ENCODE data around the gene MRPS35. TPM values are rescaled to one million over a fixed set of nuclear protein-coding genes. Genes with fewer than 3 reads are reported as not detected.

The MRPS35 gene
- total RNA-seq, 1 donor from 2014 or later: 50.4 TPM

DNA sequence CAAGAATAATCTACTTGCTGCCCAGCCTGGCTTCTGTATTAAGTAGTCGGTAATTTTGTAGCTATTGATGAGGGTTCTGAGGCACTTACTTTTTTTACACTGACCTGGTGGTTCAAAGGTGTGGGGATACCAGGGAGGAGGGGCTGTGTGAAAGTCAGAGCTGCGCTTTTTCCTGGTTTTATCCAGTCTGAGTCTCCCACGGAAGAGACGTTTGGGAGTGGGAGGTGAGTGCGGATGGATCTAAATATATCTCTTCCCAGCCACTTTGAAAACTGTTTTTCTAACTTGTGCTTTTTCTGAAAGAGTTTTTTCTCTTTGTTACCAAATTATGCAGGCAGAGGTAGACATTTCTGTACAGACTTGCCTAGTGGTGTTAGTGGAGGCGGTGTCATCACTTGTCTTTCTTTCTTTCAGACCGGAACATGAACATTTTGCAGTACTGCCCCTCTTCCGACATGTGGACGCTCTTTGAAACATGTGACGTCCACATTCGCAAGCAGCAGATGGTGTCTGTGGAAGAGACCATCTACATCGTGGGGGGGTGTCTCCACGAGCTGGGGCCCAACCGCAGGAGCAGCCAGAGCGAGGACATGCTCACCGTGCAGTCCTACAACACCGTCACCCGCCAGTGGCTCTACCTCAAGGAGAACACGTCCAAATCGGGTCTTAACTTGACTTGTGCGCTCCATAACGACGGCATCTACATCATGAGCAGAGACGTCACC, 86.8 kb downstream of the MRPS35 start:
- no peak for FAIRE-seq
- no peak overlapping the region for H3K27ac Mint-ChIP-seq (ENCODE audit: unreplicated experiment)
- no peak overlapping the region for H3K4me3 ChIP-seq (ENCODE audit: insufficient read depth, low read depth, low read length)

GRCh38 chr12:27800819-27801218, 90.2 kb downstream of the MRPS35 start:
- TF ChIP-seq, protein P1, sequence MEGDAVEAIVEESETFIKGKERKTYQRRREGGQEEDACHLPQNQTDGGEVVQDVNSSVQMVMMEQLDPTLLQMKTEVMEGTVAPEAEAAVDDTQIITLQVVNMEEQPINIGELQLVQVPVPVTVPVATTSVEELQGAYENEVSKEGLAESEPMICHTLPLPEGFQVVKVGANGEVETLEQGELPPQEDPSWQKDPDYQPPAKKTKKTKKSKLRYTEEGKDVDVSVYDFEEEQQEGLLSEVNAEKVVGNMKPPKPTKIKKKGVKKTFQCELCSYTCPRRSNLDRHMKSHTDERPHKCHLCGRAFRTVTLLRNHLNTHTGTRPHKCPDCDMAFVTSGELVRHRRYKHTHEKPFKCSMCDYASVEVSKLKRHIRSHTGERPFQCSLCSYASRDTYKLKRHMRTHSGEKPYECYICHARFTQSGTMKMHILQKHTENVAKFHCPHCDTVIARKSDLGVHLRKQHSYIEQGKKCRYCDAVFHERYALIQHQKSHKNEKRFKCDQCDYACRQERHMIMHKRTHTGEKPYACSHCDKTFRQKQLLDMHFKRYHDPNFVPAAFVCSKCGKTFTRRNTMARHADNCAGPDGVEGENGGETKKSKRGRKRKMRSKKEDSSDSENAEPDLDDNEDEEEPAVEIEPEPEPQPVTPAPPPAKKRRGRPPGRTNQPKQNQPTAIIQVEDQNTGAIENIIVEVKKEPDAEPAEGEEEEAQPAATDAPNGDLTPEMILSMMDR (IDR thresholded peaks at IDR 0.05; ENCODE audit: insufficient read depth, low read depth, low read length): no peak
- TF ChIP-seq EZH2 (IDR thresholded peaks at IDR 0.05; ENCODE audit: insufficient read depth, low read length): no peak
- H3K79me2 ChIP-seq (ENCODE audit: insufficient read depth, low read length): no peaks in the 10 kb centered on the region
- no peaks in the 10 kb centered on the region for H3K27me3 ChIP-seq (ENCODE audit: insufficient read depth, low read length)
- no peak overlapping the region for H3K27ac ChIP-seq (ENCODE audit: low read depth, low read length)
- H3K9ac ChIP-seq (ENCODE audit: low read length): no peak overlapping the region
- H3K4me3 ChIP-seq (ENCODE audit: insufficient read depth, low read depth, low read length): no peak overlapping the region
- Mint-ChIP-seq H3K36me3 (ENCODE audit: low read depth, unreplicated experiment) (peaks cover 23% of the 10 kb centered on the region), H3K4me1 (ENCODE audit: low read depth, unreplicated experiment) (peaks cover 3% of the 10 kb centered on the region), H3K9me3 (ENCODE audit: unreplicated experiment) (no peaks in the 10 kb centered on the region), H3K27ac (ENCODE audit: unreplicated experiment) (no peak overlapping the region), H3K27me3 (ENCODE audit: low read depth, unreplicated experiment) (no peaks in the 10 kb centered on the region), H3K4me3 (ENCODE audit: unreplicated experiment) (no peak overlapping the region)
- FAIRE-seq (no peak), DNase-seq (ENCODE audit: low read depth) (no peak)
- H2AFZ ChIP-seq (ENCODE audit: low read depth, low read length): no peak overlapping the region
- no peak overlapping the region for H3K4me2 ChIP-seq (ENCODE audit: low read length)
- H3K36me3 ChIP-seq (ENCODE audit: insufficient read depth, low read length): peaks cover 19% of the 10 kb centered on the region
- H4K20me1 ChIP-seq (ENCODE audit: insufficient read depth, low read length): peaks cover 3% of the 10 kb centered on the region
- H3K9me3 ChIP-seq (ENCODE audit: insufficient read depth, low read depth, low read length): no peaks in the 10 kb centered on the region
- no peaks in the 10 kb centered on the region for H3K4me1 ChIP-seq (ENCODE audit: insufficient read depth, low read length)

More for the DNA sequence above, 86.8 kb downstream of the MRPS35 start:
- Histone ChIP-seq H3K79me2 (ENCODE audit: insufficient read depth, low read length) (no peaks in the 10 kb centered on the region), H3K4me1 (ENCODE audit: insufficient read depth, low read length) (no peaks in the 10 kb centered on the region), H3K9ac (ENCODE audit: low read length) (no peak overlapping the region), H2AFZ (ENCODE audit: low read depth, low read length) (no peak overlapping the region), H4K20me1 (ENCODE audit: insufficient read depth, low read length) (peaks cover 3% of the 10 kb centered on the region), H3K36me3 (ENCODE audit: insufficient read depth, low read length) (peaks cover 24% of the 10 kb centered on the region), H3K9me3 (ENCODE audit: insufficient read depth, low read depth, low read length) (no peaks in the 10 kb centered on the region), H3K27ac (ENCODE audit: low read depth, low read length) (no peak overlapping the region), H3K27me3 (ENCODE audit: insufficient read depth, low read length) (no peaks in the 10 kb centered on the region), H3K4me2 (ENCODE audit: low read length) (no peak overlapping the region)
- Mint-ChIP-seq H3K4me1 (ENCODE audit: low read depth, unreplicated experiment) (peaks cover 6% of the 10 kb centered on the region), H3K27me3 (ENCODE audit: low read depth, unreplicated experiment) (no peaks in the 10 kb centered on the region), H3K4me3 (ENCODE audit: unreplicated experiment) (no peak overlapping the region), H3K36me3 (ENCODE audit: low read depth, unreplicated experiment) (peaks cover 23% of the 10 kb centered on the region), H3K9me3 (ENCODE audit: unreplicated experiment) (no peaks in the 10 kb centered on the region)
- TF ChIP-seq, protein P1 (IDR thresholded peaks at IDR 0.05; ENCODE audit: insufficient read depth, low read depth, low read length): no peak
- TF ChIP-seq EZH2 (IDR thresholded peaks at IDR 0.05; ENCODE audit: insufficient read depth, low read length): no peak
- no peak for DNase-seq (ENCODE audit: low read depth)

DNA sequence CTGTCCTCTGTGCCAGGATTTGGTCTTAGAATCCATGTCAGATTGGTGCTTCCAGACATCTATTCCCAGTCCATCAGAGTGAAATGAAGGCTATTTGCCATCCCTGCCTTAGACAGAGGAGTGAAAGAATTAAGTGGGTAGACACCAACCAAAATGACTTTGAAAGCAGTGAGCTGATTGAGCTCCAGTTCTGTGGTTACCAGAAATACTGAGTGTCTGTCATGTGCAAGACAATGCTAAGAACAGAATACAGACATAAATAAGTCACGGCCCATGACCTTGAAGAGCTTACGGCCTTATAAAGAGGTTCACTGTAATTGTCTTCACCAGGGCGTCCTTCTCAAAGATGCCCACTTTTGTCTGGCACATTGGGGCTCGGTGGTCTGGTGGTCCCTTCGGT, 91.0 kb downstream of the MRPS35 start:
- no peak for FAIRE-seq
- H3K4me1 Mint-ChIP-seq (ENCODE audit: low read depth, unreplicated experiment): peaks cover 3% of the 10 kb centered on the region

More for the DNA sequence above, 91.0 kb downstream of the MRPS35 start:
- H4K20me1 ChIP-seq (ENCODE audit: insufficient read depth, low read length): peaks cover 3% of the 10 kb centered on the region
- no peak overlapping the region for H3K9ac ChIP-seq (ENCODE audit: low read length)
- no peaks in the 10 kb centered on the region for H3K9me3 Mint-ChIP-seq (ENCODE audit: unreplicated experiment)
- H3K4me3 ChIP-seq (ENCODE audit: insufficient read depth, low read depth, low read length): no peak overlapping the region
- no peaks in the 10 kb centered on the region for H3K27me3 ChIP-seq (ENCODE audit: insufficient read depth, low read length)
- DNase-seq (ENCODE audit: low read depth): no peak
- peaks cover 17% of the 10 kb centered on the region for H3K36me3 Mint-ChIP-seq (ENCODE audit: low read depth, unreplicated experiment)
- H3K4me2 ChIP-seq (ENCODE audit: low read length): no peak overlapping the region
- H3K27ac ChIP-seq (ENCODE audit: low read depth, low read length): no peak overlapping the region
- no peak overlapping the region for H2AFZ ChIP-seq (ENCODE audit: low read depth, low read length)
- no peak overlapping the region for H3K4me3 Mint-ChIP-seq (ENCODE audit: unreplicated experiment)
- peaks cover 19% of the 10 kb centered on the region for H3K36me3 ChIP-seq (ENCODE audit: insufficient read depth, low read length)
- no peaks in the 10 kb centered on the region for H3K9me3 ChIP-seq (ENCODE audit: insufficient read depth, low read depth, low read length)
- no peaks in the 10 kb centered on the region for H3K27me3 Mint-ChIP-seq (ENCODE audit: low read depth, unreplicated experiment)
- H3K79me2 ChIP-seq (ENCODE audit: insufficient read depth, low read length): no peaks in the 10 kb centered on the region
- TF ChIP-seq, protein P1 (IDR thresholded peaks at IDR 0.05; ENCODE audit: insufficient read depth, low read depth, low read length): no peak
- TF ChIP-seq EZH2 (IDR thresholded peaks at IDR 0.05; ENCODE audit: insufficient read depth, low read length): no peak
- no peaks in the 10 kb centered on the region for H3K4me1 ChIP-seq (ENCODE audit: insufficient read depth, low read length)
- no peak overlapping the region for H3K27ac Mint-ChIP-seq (ENCODE audit: unreplicated experiment)

Data from astrocyte (in vitro differentiated cells and primary cell).